SK-N-SH (cell line): Measurements from ENCODE around the gene LIG1. TPM values are rescaled to one million over a fixed set of nuclear protein-coding genes. Genes with fewer than 3 reads are reported as not detected.

Source experiments
- CTCF ChIA-PET: fragments of 300-600, 350-600 bp; formaldehyde crosslinking; extraction: SDS; loops from one replicate; lab custom pipeline; 2021; lab: Yijun Ruan, JAX
- POLR2A ChIA-PET: fragments of 350-600 bp; sonication (Branson Sonifier 250); formaldehyde crosslinking; extraction: SDS; loops from one replicate; lab custom pipeline; 2020; ENCODE audit warnings: antibody characterized with exemption, inconsistent platforms; lab: Yijun Ruan, JAX
- DNase-seq: peaks from one replicate; pipeline ENCODE4 v3.0.0; 2012
- H2AFZ ChIP-seq: fragments of 200-600 bp; sonication (generic); 2 replicates; pipeline ENCODE4 v1.8.1; 2016; ENCODE audit warnings: antibody characterized with exemption, mild to moderate bottlenecking, low read depth
- H3F3A ChIP-seq: fragments of 200-600 bp; sonication (generic); replicated peaks from 2 replicates; pipeline ENCODE3; 2016; ENCODE audit warnings: antibody characterized with exemption, mild to moderate bottlenecking; ENCODE audit not compliant: insufficient read depth
- H3K27ac ChIP-seq, 2 experiments: fragments of 200-500 bp in 1 of 2; fragments of 200-600 bp in 1 of 2; sonication (Bioruptor generic) in 1 of 2; sonication (generic), shearing (Covaris generic) in 1 of 2; 2 replicates each; pipeline versions ENCODE4 v1.5.1 to v1.6.1; 2014 to 2016; ENCODE audit warnings: low read depth in 2 of 2, inconsistent platforms in 1 of 2, low read length in 1 of 2, mild to moderate bottlenecking in 1 of 2, mixed read lengths in 1 of 2
- H3K27me3 ChIP-seq: fragments of 200-600 bp; sonication (generic), shearing (Covaris generic); 2 replicates; pipeline ENCODE4 v1.6.1; 2016; ENCODE audit warnings: mixed run types; ENCODE audit not compliant: insufficient read depth
- H3K36me3 ChIP-seq, 2 experiments: fragments of 200-500 bp in 1 of 2; fragments of 200-600 bp in 1 of 2; sonication (Bioruptor generic) in 1 of 2; sonication (generic) in 1 of 2; replicated peaks in 1 of 2; 2 replicates each; pipeline versions ENCODE3 to v1.5.1; 2014 to 2016; ENCODE audit warnings: low read length in 1 of 2, mild to moderate bottlenecking in 1 of 2; ENCODE audit not compliant: insufficient read depth in 2 of 2, control insufficient read depth in 1 of 2
- H3K4me1 ChIP-seq, 2 experiments: fragments of 200-500 bp in 1 of 2; fragments of 200-600 bp in 1 of 2; sonication (Bioruptor generic) in 1 of 2; sonication (generic), shearing (Covaris generic) in 1 of 2; 2 replicates each; pipeline versions ENCODE4 v1.5.1 to v1.6.1; 2014 to 2016; ENCODE audit warnings: low read depth in 1 of 2, low read length in 1 of 2, mixed run types in 1 of 2; ENCODE audit not compliant: insufficient read depth in 2 of 2, control insufficient read depth in 1 of 2
- H3K4me2 ChIP-seq: fragments of 200-600 bp; sonication (generic), shearing (Covaris generic); 2 replicates; pipeline ENCODE4 v1.6.1; 2017; ENCODE audit warnings: mixed run types
- H3K4me3 ChIP-seq, 2 experiments: fragments of 200-500 bp in 1 of 2; fragments of 200-600 bp in 1 of 2; sonication (Bioruptor generic) in 1 of 2; sonication (generic), shearing (Covaris generic) in 1 of 2; 2 replicates each; pipeline versions ENCODE4 v1.5.1 to v1.8.1; 2014 to 2016; ENCODE audit warnings: low read depth in 2 of 2, inconsistent platforms in 1 of 2, low read length in 1 of 2, mild to moderate bottlenecking in 1 of 2, mixed read lengths in 1 of 2, moderate library complexity in 1 of 2
- H3K79me2 ChIP-seq: fragments of 200-600 bp; sonication (generic); 2 replicates; pipeline ENCODE4 v1.8.1; 2017; ENCODE audit warnings: mild to moderate bottlenecking; ENCODE audit not compliant: insufficient read depth
- H3K9ac ChIP-seq: fragments of 200-600 bp; sonication (generic); 2 replicates; pipeline ENCODE4 v1.6.1; 2017; ENCODE audit warnings: mixed run types
- H3K9me2 ChIP-seq: fragments of 200-600 bp; sonication (generic); 2 replicates; pipeline ENCODE4 v1.6.1; 2017; ENCODE audit warnings: mixed run types
- H3K9me3 ChIP-seq: fragments of 200-600 bp; sonication (generic); 2 replicates; pipeline ENCODE4 v1.6.1; 2017; ENCODE audit warnings: mixed run types, mild to moderate bottlenecking, moderate library complexity
- H4K20me1 ChIP-seq: fragments of 200-600 bp; sonication (generic); 2 replicates; pipeline ENCODE4 v1.6.1; 2017; ENCODE audit warnings: mild to moderate bottlenecking, mixed run types; ENCODE audit not compliant: insufficient read depth
- CHD2 ChIP-seq: fragments of 150-350 bp; IDR thresholded peaks from 2 replicates; pipeline ENCODE4 v1.6.1; 2018; ENCODE audit warnings: low read length; ENCODE audit not compliant: partially characterized antibody
- ELF1 ChIP-seq: IDR thresholded peaks from 2 replicates; pipeline ENCODE4 v1.4.0; 2012
- EZH2phosphoT487 ChIP-seq: fragments of 200-600 bp; sonication (generic); IDR thresholded peaks from 2 replicates; pipeline ENCODE4 v1.6.1; 2017; ENCODE audit warnings: low read depth, mixed run types, mild to moderate bottlenecking, antibody characterized with exemption, moderate library complexity, borderline replicate concordance
- FOSL2 ChIP-seq: IDR thresholded peaks from 2 replicates; pipeline ENCODE4 v1.4.0; 2012; ENCODE audit warnings: low read depth, mild to moderate bottlenecking, moderate library complexity, borderline replicate concordance
- MEF2A ChIP-seq: IDR thresholded peaks from 2 replicates; pipeline ENCODE4 v1.4.0; 2012; ENCODE audit warnings: low read depth, borderline replicate concordance
- NFIC ChIP-seq: IDR thresholded peaks from 2 replicates; pipeline ENCODE4 v1.4.0; 2012; ENCODE audit warnings: borderline replicate concordance
- RCOR1 ChIP-seq: fragments of 150-350 bp; IDR thresholded peaks from 2 replicates; pipeline ENCODE4 v1.6.1; 2017; ENCODE audit warnings: antibody characterized with exemption, low read length
- RFX5 ChIP-seq: IDR thresholded peaks from 2 replicates; pipeline ENCODE4 v1.6.1; 2012; ENCODE audit warnings: mild to moderate bottlenecking, improper control_type of control experiment, low read length
- RXRA ChIP-seq: IDR thresholded peaks from 2 replicates; pipeline ENCODE4 v1.4.0; 2012; ENCODE audit warnings: low read depth, mild to moderate bottlenecking, borderline replicate concordance
- SMC3 ChIP-seq: IDR thresholded peaks from 2 replicates; pipeline ENCODE4 v1.6.1; 2012; ENCODE audit warnings: low read depth, low read length, improper control_type of control experiment
- TAF1 ChIP-seq: IDR thresholded peaks from 2 replicates; pipeline ENCODE4 v1.6.1; 2012; ENCODE audit warnings: low read depth, mild to moderate bottlenecking, low read length, moderate library complexity, borderline replicate concordance
- TEAD4 ChIP-seq: IDR thresholded peaks from 2 replicates; pipeline ENCODE4 v1.4.0; 2012; ENCODE audit warnings: mild to moderate bottlenecking, borderline replicate concordance; ENCODE audit not compliant: insufficient read depth
- WGBS: methylation state at CpG from one replicate; pipeline ENCODE4 v1.1.6; 2017; ENCODE audit warnings: low lambda C conversion rate; 5-methylcytosine and 5-hydroxymethylcytosine counted together
- polyA plus RNA-seq, 3 experiments: library from polyadenylated mRNA; depleted of rRNA; stranded (reverse); fragments of >200 nt; gene quantifications; 2 replicates each; pipeline ENCODE4 v1.2.3, GENCODE V29; 2012
- TF ChIP-seq, protein P1 (sequence below): IDR thresholded peaks from 2 replicates; pipeline ENCODE4 v1.4.0; 2012; ENCODE audit warnings: low read depth, borderline replicate concordance
- TF ChIP-seq, protein P2 (sequence below): IDR thresholded peaks from 2 replicates; pipeline ENCODE4 v1.4.0; 2012; ENCODE audit warnings: low read depth
- TF ChIP-seq, protein P3 (sequence below): fragments of 150-350 bp; IDR thresholded peaks from 2 replicates; pipeline ENCODE4 v1.6.1; 2017; ENCODE audit warnings: antibody characterized with exemption, low read length, low read depth, borderline replicate concordance
- TF ChIP-seq, protein P4 (sequence below): IDR thresholded peaks from 2 replicates; pipeline ENCODE4 v1.6.1; 2012; ENCODE audit warnings: mild to moderate bottlenecking, low read depth, low read length, moderate library complexity

The LIG1 gene
- polyA plus RNA-seq, 1 of the 3 experiments (the other 2 are of a cell fraction) = 53.0 TPM

DNA sequence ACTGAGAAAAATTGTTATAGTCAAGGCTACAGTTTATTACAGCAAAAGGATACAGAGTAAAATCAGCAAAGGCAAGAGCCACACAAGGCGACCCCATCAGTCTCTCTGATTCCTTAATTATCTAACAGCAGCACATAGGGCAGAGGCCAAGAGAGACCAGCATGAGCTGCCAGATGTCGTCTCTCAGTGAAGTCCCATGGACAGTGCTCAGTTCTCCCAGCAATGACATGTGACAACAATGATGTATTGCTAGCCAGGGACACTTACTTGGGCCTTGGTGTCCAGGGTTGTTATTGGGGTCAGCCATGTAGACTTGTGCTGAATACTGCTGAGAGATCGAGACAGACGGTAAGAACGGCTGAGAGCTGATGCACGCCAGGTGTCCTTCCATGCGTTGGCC is 22.6 kb upstream of the LIG1 start:
- H3K4me3 ChIP-seq = no peak overlapping the region
- no peak overlapping the region for H3K4me2 ChIP-seq
- no peak for DNase-seq
- H3K4me1 ChIP-seq = no peaks in the 10 kb centered on the region
- H3K9ac ChIP-seq = no peak overlapping the region
- no peaks in the 10 kb centered on the region for H4K20me1 ChIP-seq
- ChIA-PET CTCF (no interaction called here), POLR2A (interaction anchor here (0.6 kb wide), 1 partner anchor 974 kb away, joined by 6 read pairs; no protein-coding TSS in a partner anchor)
- H3K36me3 ChIP-seq = peaks cover 0 to 4% of the 10 kb centered on the region in 2 experiments
- H3K27me3 ChIP-seq = no peaks in the 10 kb centered on the region
- no peaks in the 10 kb centered on the region for H3K79me2 ChIP-seq
- H2AFZ ChIP-seq = no peak overlapping the region
- no peaks in the 10 kb centered on the region for H3F3A ChIP-seq
- H3K9me2 ChIP-seq = no peaks in the 10 kb centered on the region
- WGBS = 92% methylated on average over 7 of the region's 7 CpGs
- TF ChIP-seq RXRA = no peak
- no peak for TF ChIP-seq NFIC
- TF ChIP-seq, protein P1, sequence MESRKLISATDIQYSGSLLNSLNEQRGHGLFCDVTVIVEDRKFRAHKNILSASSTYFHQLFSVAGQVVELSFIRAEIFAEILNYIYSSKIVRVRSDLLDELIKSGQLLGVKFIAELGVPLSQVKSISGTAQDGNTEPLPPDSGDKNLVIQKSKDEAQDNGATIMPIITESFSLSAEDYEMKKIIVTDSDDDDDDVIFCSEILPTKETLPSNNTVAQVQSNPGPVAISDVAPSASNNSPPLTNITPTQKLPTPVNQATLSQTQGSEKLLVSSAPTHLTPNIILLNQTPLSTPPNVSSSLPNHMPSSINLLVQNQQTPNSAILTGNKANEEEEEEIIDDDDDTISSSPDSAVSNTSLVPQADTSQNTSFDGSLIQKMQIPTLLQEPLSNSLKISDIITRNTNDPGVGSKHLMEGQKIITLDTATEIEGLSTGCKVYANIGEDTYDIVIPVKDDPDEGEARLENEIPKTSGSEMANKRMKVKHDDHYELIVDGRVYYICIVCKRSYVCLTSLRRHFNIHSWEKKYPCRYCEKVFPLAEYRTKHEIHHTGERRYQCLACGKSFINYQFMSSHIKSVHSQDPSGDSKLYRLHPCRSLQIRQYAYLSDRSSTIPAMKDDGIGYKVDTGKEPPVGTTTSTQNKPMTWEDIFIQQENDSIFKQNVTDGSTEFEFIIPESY = no peak
- no peak for TF ChIP-seq EZH2phosphoT487
- TF ChIP-seq RFX5 = no peak
- no peak for TF ChIP-seq TEAD4
- TF ChIP-seq MEF2A = no peak
- TF ChIP-seq, protein P2, sequence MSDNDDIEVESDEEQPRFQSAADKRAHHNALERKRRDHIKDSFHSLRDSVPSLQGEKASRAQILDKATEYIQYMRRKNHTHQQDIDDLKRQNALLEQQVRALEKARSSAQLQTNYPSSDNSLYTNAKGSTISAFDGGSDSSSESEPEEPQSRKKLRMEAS = no peak
- TF ChIP-seq, protein P3, sequence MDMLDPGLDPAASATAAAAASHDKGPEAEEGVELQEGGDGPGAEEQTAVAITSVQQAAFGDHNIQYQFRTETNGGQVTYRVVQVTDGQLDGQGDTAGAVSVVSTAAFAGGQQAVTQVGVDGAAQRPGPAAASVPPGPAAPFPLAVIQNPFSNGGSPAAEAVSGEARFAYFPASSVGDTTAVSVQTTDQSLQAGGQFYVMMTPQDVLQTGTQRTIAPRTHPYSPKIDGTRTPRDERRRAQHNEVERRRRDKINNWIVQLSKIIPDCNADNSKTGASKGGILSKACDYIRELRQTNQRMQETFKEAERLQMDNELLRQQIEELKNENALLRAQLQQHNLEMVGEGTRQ = no peak
- no peak for TF ChIP-seq CHD2
- TF ChIP-seq ELF1 = no peak
- TF ChIP-seq TAF1 = no peak
- TF ChIP-seq RCOR1 = no peak
- TF ChIP-seq SMC3 = no peak
- TF ChIP-seq, protein P4, sequence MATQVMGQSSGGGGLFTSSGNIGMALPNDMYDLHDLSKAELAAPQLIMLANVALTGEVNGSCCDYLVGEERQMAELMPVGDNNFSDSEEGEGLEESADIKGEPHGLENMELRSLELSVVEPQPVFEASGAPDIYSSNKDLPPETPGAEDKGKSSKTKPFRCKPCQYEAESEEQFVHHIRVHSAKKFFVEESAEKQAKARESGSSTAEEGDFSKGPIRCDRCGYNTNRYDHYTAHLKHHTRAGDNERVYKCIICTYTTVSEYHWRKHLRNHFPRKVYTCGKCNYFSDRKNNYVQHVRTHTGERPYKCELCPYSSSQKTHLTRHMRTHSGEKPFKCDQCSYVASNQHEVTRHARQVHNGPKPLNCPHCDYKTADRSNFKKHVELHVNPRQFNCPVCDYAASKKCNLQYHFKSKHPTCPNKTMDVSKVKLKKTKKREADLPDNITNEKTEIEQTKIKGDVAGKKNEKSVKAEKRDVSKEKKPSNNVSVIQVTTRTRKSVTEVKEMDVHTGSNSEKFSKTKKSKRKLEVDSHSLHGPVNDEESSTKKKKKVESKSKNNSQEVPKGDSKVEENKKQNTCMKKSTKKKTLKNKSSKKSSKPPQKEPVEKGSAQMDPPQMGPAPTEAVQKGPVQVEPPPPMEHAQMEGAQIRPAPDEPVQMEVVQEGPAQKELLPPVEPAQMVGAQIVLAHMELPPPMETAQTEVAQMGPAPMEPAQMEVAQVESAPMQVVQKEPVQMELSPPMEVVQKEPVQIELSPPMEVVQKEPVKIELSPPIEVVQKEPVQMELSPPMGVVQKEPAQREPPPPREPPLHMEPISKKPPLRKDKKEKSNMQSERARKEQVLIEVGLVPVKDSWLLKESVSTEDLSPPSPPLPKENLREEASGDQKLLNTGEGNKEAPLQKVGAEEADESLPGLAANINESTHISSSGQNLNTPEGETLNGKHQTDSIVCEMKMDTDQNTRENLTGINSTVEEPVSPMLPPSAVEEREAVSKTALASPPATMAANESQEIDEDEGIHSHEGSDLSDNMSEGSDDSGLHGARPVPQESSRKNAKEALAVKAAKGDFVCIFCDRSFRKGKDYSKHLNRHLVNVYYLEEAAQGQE = no peak
- no peak for TF ChIP-seq FOSL2
- no peak overlapping the region for H3K27ac ChIP-seq
- H3K9me3 ChIP-seq = no peaks in the 10 kb centered on the region
